ENCODE data around the gene TSHZ1. TPM values are rescaled to one million over a fixed set of nuclear protein-coding genes. Genes with fewer than 3 reads are reported as not detected.

TSHZ1 gene
- polyA plus RNA-seq, 2 of the 4 experiments (the other 2 are of a cell fraction) = 2.2 to 3.0 TPM

- TF ChIP-seq TP53 (CRISPR knock-in tag; IDR thresholded peaks at IDR 0.05) (no peak), RAD21 (conservative IDR thresholded peaks at IDR 0.05 in 1 of 2, IDR thresholded peaks at IDR 0.05 in 1 of 2) (no peak), PBX3 (IDR thresholded peaks at IDR 0.05) (no peak), ZNF302 (CRISPR knock-in tag; IDR thresholded peaks at IDR 0.05) (no peak), JUN (IDR thresholded peaks at IDR 0.05) (no peak), EHMT2 (IDR thresholded peaks at IDR 0.05; ENCODE audit: low read depth) (no peak), EP300 (IDR thresholded peaks at IDR 0.05) (no peak)
- Histone ChIP-seq H3K9me3 (no peaks in the 10 kb centered on the region), H3K4me1 (no peaks in the 10 kb centered on the region), H3K4me2 (no peak overlapping the region), H3K4me3 (no peak overlapping the region), H3K27ac (no peak overlapping the region)
- DNase-seq (ENCODE audit: low read depth in 1 of 2, low spot score in 1 of 2) (no peak), FAIRE-seq (no peak), ATAC-seq (no peak)
- ChIA-PET POLR2A (no interaction called here), CTCF (no interaction called here)
- WGBS (ENCODE audit: missing lambda C conversion rate) = 55% methylated on average over 7 of the region's 8 CpGs
These were observed 33.7 kb upstream of the TSHZ1 start for GRCh38 chr18:75176849-75177248.

- ChIA-PET CTCF (no interaction called here), POLR2A (no interaction called here)
- Histone ChIP-seq H3K27ac (no peak overlapping the region), H3K4me1 (no peaks in the 10 kb centered on the region), H3K4me3 (no peak overlapping the region), H3K9me3 (no peaks in the 10 kb centered on the region), H3K4me2 (no peak overlapping the region)
- TF ChIP-seq MAX (IDR thresholded peaks at IDR 0.05) = no peak
- no peak for TF ChIP-seq ZSCAN20 (CRISPR knock-in tag; IDR thresholded peaks at IDR 0.05)
- no peak for TF ChIP-seq HEYL (CRISPR knock-in tag; IDR thresholded peaks at IDR 0.05)
- TF ChIP-seq EP300 (IDR thresholded peaks at IDR 0.05) = no peak
- no peak for TF ChIP-seq HDAC2 (IDR thresholded peaks at IDR 0.05)
- no peak for TF ChIP-seq FOSB (CRISPR knock-in tag; IDR thresholded peaks at IDR 0.05)
- no peak for TF ChIP-seq HMGXB4 (CRISPR knock-in tag; IDR thresholded peaks at IDR 0.05; ENCODE audit: borderline replicate concordance)
- TF ChIP-seq TFCP2L1 (CRISPR knock-in tag; IDR thresholded peaks at IDR 0.05) = no peak
- TF ChIP-seq CEBPB (IDR thresholded peaks at IDR 0.05) = no peak
- TF ChIP-seq NPAS2 (CRISPR knock-in tag; IDR thresholded peaks at IDR 0.05; ENCODE audit: borderline replicate concordance) = no peak
- TF ChIP-seq POLR2AphosphoS2 (conservative IDR thresholded peaks at IDR 0.05; ENCODE audit: low read length) = no peak
- TF ChIP-seq CBX8 (IDR thresholded peaks at IDR 0.05) = no peak
- no peak for TF ChIP-seq MAFK (IDR thresholded peaks at IDR 0.05; ENCODE audit: partially characterized antibody)
- no peak for TF ChIP-seq NR3C1 (IDR thresholded peaks at IDR 0.05)
- no peak for TF ChIP-seq FOSL2 (IDR thresholded peaks at IDR 0.05)
- TF ChIP-seq FOSL2 (CRISPR knock-in tag; IDR thresholded peaks at IDR 0.05) = no peak
- TF ChIP-seq HOXB13 (CRISPR knock-in tag; IDR thresholded peaks at IDR 0.05; ENCODE audit: low read depth) = no peak
- TF ChIP-seq CHD4 (IDR thresholded peaks at IDR 0.05; ENCODE audit: borderline replicate concordance) = no peak
- 68% methylated on average over 11 of the region's 11 CpGs for WGBS (ENCODE audit: missing lambda C conversion rate)
- no peak for FAIRE-seq
- no peak for ATAC-seq
- DNase-seq (ENCODE audit: low read depth in 1 of 2, low spot score in 1 of 2) = no peak
These were observed 32.2 kb upstream of the TSHZ1 start for GRCh38 chr18:75178376-75178775.
